SK-N-MC (cell line): ENCODE data around the gene SMIM33.
"Not testable (repeated sequence)": the region's sequence is repeated elsewhere in the genome, so short reads cannot be mapped to it uniquely, and the experiment has no call there.

ENCODE experiments used
- DNase-seq: peaks from one replicate; pipeline ENCODE4 v3.0.0-alpha.2; 2011; ENCODE audit warnings: low read depth, low spot score
- H3K27ac ChIP-seq: fragments of 200-600 bp; sonication (generic); 2 replicates; pipeline ENCODE4 v1.5.1; 2016; ENCODE audit warnings: mixed run types
- H3K36me3 ChIP-seq: fragments of 200-600 bp; sonication (generic); 2 replicates; pipeline ENCODE4 v1.6.1; 2017; ENCODE audit warnings: antibody characterized with exemption, low read length, mixed read lengths; ENCODE audit not compliant: insufficient read depth
- H3K4me3 ChIP-seq: fragments of 200-600 bp; sonication (generic); 2 replicates; pipeline ENCODE4 v1.5.1; 2016
- H3K9ac ChIP-seq: fragments of 200-600 bp; sonication (generic); 2 replicates; pipeline ENCODE4 v1.8.0; 2017; ENCODE audit warnings: mixed run types, mixed read lengths; ENCODE audit not compliant: insufficient read length
- H3K9me3 ChIP-seq: fragments of 200-600 bp; sonication (generic); 2 replicates; pipeline ENCODE4 v1.6.1; 2017; ENCODE audit warnings: low read depth, mild to moderate bottlenecking, antibody characterized with exemption, low read length, moderate library complexity, mixed read lengths
- EZH2 ChIP-seq: fragments of 200-600 bp; sonication (generic); IDR thresholded peaks from one replicate; pipeline ENCODE4 v1.6.1; 2017; ENCODE audit warnings: antibody characterized with exemption
- FOXP2 ChIP-seq: optimal IDR thresholded peaks from 2 replicates; pipeline ENCODE3; 2011; ENCODE audit warnings: mild to moderate bottlenecking, moderate library complexity; ENCODE audit not compliant: insufficient read depth; ENCODE audit errors: extremely low read length, control extremely low read depth
- POLR2AphosphoS5 ChIP-seq: IDR thresholded peaks from 2 replicates; pipeline ENCODE4 v1.6.1; 2012; ENCODE audit warnings: mild to moderate bottlenecking, low read depth, low read length, borderline replicate concordance

The SMIM33 gene

GRCh38 chr5:139512786-139513390 is 42.1 kb downstream of the SMIM33 start:
- no peak overlapping the region for H3K9ac ChIP-seq
- H3K4me3 ChIP-seq: no peak overlapping the region
- TF ChIP-seq EZH2 (no peak), POLR2AphosphoS5 (no peak), FOXP2 (no peak)
- H3K9me3 ChIP-seq: no peaks in the 10 kb centered on the region
- no peak for DNase-seq
- no peak overlapping the region for H3K27ac ChIP-seq
- H3K36me3 ChIP-seq: no peaks in the 10 kb centered on the region

- H3K27ac ChIP-seq, H3K9ac ChIP-seq: not testable (repeated sequence)
These were observed 42.6 kb downstream of the SMIM33 start for GRCh38 chr5:139513434-139513833.

GRCh38 chr5:139513852-139514485 is 43.2 kb downstream of the SMIM33 start:
- Histone ChIP-seq H3K9me3 (no peaks in the 10 kb centered on the region), H3K9ac (no peak overlapping the region), H3K4me3 (no peak overlapping the region), H3K36me3 (no peaks in the 10 kb centered on the region), H3K27ac (no peak overlapping the region)
- TF ChIP-seq POLR2AphosphoS5 (no peak), EZH2 (no peak), FOXP2 (no peak)
- no peak for DNase-seq

More at GRCh38 chr5:139513434-139513833, 42.6 kb downstream of the SMIM33 start:
- not testable (repeated sequence) for H3K9me3 ChIP-seq, H3K36me3 ChIP-seq, H3K4me3 ChIP-seq, DNase-seq

- Histone ChIP-seq H3K4me3 (no peak overlapping the region), H3K9ac (no peak overlapping the region), H3K9me3 (no peaks in the 10 kb centered on the region), H3K27ac (no peak overlapping the region), H3K36me3 (no peaks in the 10 kb centered on the region)
- DNase-seq: no peak
- TF ChIP-seq FOXP2 (no peak), POLR2AphosphoS5 (no peak), EZH2 (no peak)
These were observed 43.7 kb downstream of the SMIM33 start for GRCh38 chr5:139514486-139514856.

GRCh38 chr5:139517683-139518564 is 47.1 kb downstream of the SMIM33 start:
- Histone ChIP-seq H3K9me3 (no peaks in the 10 kb centered on the region), H3K27ac (no peak overlapping the region), H3K36me3 (no peaks in the 10 kb centered on the region), H3K9ac (no peak overlapping the region), H3K4me3 (peak overlapping the region; percentile 55)
- no peak for DNase-seq
- TF ChIP-seq POLR2AphosphoS5 (peak; percentile 64), EZH2 (no peak), FOXP2 (no peak)
